Measurements from ENCODE around the gene SOCS1. TPM values are rescaled to one million over a fixed set of nuclear protein-coding genes. Genes with fewer than 3 reads are reported as not detected.

SOCS1 gene
- total and polyA plus RNA-seq, 9 of the 15 experiments (the other 6 are each of a cell fraction or from before 2014, with no cell fraction given) = 0.04 to 7.5 (median 2.3) TPM

DNA sequence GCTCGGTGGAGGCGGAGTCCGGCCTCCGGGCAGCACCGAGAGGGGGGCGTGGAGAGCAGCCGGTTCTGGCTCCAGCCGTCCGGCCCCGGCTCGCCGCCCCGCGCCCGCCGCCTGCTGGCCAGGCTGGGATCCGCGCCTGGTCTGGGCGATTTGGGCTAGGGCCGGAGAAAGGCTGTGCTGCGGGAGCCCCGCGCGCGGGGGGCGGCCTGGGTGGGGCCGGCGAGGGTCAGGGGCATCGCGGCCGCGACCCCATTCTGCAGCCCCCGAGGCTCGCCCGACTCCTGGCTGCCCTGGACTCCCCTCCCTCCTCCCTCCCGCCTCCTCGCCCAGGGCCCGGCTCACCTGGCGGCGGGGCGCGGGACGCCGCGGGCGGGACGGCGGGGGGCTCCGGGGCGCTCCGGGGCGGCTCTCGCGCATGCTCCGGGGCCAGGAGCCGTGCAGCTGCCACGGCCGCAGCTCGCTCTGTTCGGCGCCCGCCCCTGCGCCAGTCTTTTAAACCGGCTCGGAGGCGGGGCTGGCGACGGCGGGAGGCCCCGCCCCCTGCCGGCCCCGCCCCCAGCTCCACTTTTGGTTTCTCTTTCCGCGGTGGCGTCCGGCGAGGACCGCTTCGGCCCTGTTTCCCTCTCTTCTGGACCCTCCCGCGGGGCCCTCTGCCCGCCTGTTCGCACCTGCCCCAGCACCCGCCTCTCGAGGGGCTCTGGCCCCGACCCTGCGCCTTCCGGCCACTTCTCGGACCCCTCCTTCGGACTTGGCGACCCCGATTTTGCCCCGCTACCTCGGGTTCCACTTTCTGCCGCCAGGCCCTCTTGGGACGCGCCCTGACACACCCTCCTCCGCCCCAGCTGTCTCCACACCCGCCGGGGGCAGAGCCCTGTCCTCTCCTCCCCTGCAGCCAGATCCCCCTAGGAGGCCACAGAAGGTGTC is at the start of gene SOCS1 (continued):
- TF ChIP-seq ZNF707 (CRISPR knock-in tag; conservative IDR thresholded peaks at IDR 0.05) = no peak
- TF ChIP-seq ILK (tag; IDR thresholded peaks at IDR 0.05; ENCODE audit: borderline replicate concordance, low read depth) = no peak
- peak; percentile 96 for TF ChIP-seq POLR2G (IDR thresholded peaks at IDR 0.05; ENCODE audit: low read depth, low read length)
- TF ChIP-seq ZNF274 (IDR thresholded peaks at IDR 0.05; ENCODE audit: borderline replicate concordance, low read depth, low read length) = no peak
- TF ChIP-seq MECOM (CRISPR knock-in tag; IDR thresholded peaks at IDR 0.05) = no peak
- TF ChIP-seq, protein P1, sequence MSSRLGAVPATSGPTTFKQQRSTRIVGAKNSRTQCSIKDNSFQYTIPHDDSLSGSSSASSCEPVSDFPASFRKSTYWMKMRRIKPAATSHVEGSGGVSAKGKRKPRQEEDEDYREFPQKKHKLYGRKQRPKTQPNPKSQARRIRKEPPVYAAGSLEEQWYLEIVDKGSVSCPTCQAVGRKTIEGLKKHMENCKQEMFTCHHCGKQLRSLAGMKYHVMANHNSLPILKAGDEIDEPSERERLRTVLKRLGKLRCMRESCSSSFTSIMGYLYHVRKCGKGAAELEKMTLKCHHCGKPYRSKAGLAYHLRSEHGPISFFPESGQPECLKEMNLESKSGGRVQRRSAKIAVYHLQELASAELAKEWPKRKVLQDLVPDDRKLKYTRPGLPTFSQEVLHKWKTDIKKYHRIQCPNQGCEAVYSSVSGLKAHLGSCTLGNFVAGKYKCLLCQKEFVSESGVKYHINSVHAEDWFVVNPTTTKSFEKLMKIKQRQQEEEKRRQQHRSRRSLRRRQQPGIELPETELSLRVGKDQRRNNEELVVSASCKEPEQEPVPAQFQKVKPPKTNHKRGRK (tag; IDR thresholded peaks at IDR 0.05) = no peak
- TF ChIP-seq, protein P2, sequence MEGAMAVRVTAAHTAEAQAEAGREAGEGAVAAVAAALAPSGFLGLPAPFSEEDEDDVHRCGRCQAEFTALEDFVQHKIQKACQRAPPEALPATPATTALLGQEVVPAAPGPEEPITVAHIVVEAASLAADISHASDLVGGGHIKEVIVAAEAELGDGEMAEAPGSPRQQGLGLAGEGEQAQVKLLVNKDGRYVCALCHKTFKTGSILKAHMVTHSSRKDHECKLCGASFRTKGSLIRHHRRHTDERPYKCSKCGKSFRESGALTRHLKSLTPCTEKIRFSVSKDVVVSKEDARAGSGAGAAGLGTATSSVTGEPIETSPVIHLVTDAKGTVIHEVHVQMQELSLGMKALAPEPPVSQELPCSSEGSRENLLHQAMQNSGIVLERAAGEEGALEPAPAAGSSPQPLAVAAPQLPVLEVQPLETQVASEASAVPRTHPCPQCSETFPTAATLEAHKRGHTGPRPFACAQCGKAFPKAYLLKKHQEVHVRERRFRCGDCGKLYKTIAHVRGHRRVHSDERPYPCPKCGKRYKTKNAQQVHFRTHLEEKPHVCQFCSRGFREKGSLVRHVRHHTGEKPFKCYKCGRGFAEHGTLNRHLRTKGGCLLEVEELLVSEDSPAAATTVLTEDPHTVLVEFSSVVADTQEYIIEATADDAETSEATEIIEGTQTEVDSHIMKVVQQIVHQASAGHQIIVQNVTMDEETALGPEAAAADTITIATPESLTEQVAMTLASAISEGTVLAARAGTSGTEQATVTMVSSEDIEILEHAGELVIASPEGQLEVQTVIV (CRISPR knock-in tag; IDR thresholded peaks at IDR 0.05; ENCODE audit: borderline replicate concordance) = no peak
- TF ChIP-seq, protein P3, sequence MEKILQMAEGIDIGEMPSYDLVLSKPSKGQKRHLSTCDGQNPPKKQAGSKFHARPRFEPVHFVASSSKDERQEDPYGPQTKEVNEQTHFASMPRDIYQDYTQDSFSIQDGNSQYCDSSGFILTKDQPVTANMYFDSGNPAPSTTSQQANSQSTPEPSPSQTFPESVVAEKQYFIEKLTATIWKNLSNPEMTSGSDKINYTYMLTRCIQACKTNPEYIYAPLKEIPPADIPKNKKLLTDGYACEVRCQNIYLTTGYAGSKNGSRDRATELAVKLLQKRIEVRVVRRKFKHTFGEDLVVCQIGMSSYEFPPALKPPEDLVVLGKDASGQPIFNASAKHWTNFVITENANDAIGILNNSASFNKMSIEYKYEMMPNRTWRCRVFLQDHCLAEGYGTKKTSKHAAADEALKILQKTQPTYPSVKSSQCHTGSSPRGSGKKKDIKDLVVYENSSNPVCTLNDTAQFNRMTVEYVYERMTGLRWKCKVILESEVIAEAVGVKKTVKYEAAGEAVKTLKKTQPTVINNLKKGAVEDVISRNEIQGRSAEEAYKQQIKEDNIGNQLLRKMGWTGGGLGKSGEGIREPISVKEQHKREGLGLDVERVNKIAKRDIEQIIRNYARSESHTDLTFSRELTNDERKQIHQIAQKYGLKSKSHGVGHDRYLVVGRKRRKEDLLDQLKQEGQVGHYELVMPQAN (IDR thresholded peaks at IDR 0.05; ENCODE audit: borderline replicate concordance) = peak; percentile 98
- TF ChIP-seq, protein P4, sequence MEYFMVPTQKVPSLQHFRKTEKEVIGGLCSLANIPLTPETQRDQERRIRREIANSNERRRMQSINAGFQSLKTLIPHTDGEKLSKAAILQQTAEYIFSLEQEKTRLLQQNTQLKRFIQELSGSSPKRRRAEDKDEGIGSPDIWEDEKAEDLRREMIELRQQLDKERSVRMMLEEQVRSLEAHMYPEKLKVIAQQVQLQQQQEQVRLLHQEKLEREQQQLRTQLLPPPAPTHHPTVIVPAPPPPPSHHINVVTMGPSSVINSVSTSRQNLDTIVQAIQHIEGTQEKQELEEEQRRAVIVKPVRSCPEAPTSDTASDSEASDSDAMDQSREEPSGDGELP (CRISPR knock-in tag; IDR thresholded peaks at IDR 0.05; ENCODE audit: borderline replicate concordance) = peak; percentile 98
- TF ChIP-seq, protein P5, sequence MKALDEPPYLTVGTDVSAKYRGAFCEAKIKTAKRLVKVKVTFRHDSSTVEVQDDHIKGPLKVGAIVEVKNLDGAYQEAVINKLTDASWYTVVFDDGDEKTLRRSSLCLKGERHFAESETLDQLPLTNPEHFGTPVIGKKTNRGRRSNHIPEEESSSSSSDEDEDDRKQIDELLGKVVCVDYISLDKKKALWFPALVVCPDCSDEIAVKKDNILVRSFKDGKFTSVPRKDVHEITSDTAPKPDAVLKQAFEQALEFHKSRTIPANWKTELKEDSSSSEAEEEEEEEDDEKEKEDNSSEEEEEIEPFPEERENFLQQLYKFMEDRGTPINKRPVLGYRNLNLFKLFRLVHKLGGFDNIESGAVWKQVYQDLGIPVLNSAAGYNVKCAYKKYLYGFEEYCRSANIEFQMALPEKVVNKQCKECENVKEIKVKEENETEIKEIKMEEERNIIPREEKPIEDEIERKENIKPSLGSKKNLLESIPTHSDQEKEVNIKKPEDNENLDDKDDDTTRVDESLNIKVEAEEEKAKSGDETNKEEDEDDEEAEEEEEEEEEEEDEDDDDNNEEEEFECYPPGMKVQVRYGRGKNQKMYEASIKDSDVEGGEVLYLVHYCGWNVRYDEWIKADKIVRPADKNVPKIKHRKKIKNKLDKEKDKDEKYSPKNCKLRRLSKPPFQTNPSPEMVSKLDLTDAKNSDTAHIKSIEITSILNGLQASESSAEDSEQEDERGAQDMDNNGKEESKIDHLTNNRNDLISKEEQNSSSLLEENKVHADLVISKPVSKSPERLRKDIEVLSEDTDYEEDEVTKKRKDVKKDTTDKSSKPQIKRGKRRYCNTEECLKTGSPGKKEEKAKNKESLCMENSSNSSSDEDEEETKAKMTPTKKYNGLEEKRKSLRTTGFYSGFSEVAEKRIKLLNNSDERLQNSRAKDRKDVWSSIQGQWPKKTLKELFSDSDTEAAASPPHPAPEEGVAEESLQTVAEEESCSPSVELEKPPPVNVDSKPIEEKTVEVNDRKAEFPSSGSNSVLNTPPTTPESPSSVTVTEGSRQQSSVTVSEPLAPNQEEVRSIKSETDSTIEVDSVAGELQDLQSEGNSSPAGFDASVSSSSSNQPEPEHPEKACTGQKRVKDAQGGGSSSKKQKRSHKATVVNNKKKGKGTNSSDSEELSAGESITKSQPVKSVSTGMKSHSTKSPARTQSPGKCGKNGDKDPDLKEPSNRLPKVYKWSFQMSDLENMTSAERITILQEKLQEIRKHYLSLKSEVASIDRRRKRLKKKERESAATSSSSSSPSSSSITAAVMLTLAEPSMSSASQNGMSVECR (CRISPR knock-in tag; IDR thresholded peaks at IDR 0.05) = peak; percentile 96

Measured in K562 (cell line).